ENCODE measurements around the gene ECPAS. TPM values are rescaled to one million over a fixed set of nuclear protein-coding genes. Genes with fewer than 3 reads are reported as not detected.
"Not testable (repeated sequence)": the region's sequence is repeated elsewhere in the genome, so short reads cannot be mapped to it uniquely, and the experiment has no call there.

Gene ECPAS
- total and polyA plus RNA-seq, 2 experiments from 2014 or later: 32.9 to 51.1 TPM

GRCh38 chr9:111450124-111450523 is 34.1 kb downstream of the ECPAS start:
- Histone ChIP-seq H3K79me2 (ENCODE audit: insufficient read depth) (peaks cover 95% of the 10 kb centered on the region), H3F3A (ENCODE audit: insufficient read depth) (no peaks in the 10 kb centered on the region), H3K4me1 (ENCODE audit: insufficient read depth) (no peaks in the 10 kb centered on the region), H3K27me3 (replicated peaks; ENCODE audit: insufficient read depth) (no peaks in the 10 kb centered on the region), H3K4me2 (ENCODE audit: unreplicated experiment) (no peak overlapping the region), H3K27ac (no peak overlapping the region), H3K36me3 (ENCODE audit: low read depth) (peaks cover 20% of the 10 kb centered on the region; the same call in 1 of the 2 replicates), H3K9ac (no peak overlapping the region), H2AFZ (no peak overlapping the region), H3K9me3 (ENCODE audit: low read depth) (no peaks in the 10 kb centered on the region), H3K9me2 (ENCODE audit: insufficient read depth) (0 out of 2 replicates have a peak, but pooled peaks cover 2% of the 10 kb centered on the region), H3K4me3 (no peak overlapping the region), H4K20me1 (ENCODE audit: insufficient read depth) (peaks cover 7% of the 10 kb centered on the region; the same call in 1 of the 2 replicates)
- TF ChIP-seq EZH2 (IDR thresholded peaks at IDR 0.05; ENCODE audit: insufficient read depth, poor library complexity, severe bottlenecking) (no peak), EZH2phosphoT487 (IDR thresholded peaks at IDR 0.05; ENCODE audit: insufficient read depth, low read depth) (no peak)
- in situ Hi-C loops (cut with MboI): no loop called here
- 27 to 35% methylated on average over 2 of the region's 2 CpGs for WGBS, 2 experiments (ENCODE audit: low coverage in 1 of 2, low lambda C conversion rate in 2 of 2, missing lambda C conversion rate in 2 of 2)
- DNase-seq: no peak

- in situ Hi-C loops (cut with MboI): no loop called here
- Histone ChIP-seq H3K9me2 (ENCODE audit: insufficient read depth) (0 out of 2 replicates have a peak, but pooled peaks cover 2% of the 10 kb centered on the region), H3K4me3 (no peak overlapping the region), H3K4me2 (ENCODE audit: unreplicated experiment) (no peak overlapping the region), H3K9ac (no peak overlapping the region), H3K9me3 (ENCODE audit: low read depth) (no peaks in the 10 kb centered on the region), H3K36me3 (ENCODE audit: low read depth) (peaks cover 20% of the 10 kb centered on the region; the same call in 1 of the 2 replicates), H2AFZ (no peak overlapping the region), H3K27ac (no peak overlapping the region), H3K79me2 (ENCODE audit: insufficient read depth) (peaks cover 92% of the 10 kb centered on the region), H4K20me1 (ENCODE audit: insufficient read depth) (peaks cover 7% of the 10 kb centered on the region; the same call in 1 of the 2 replicates), H3K27me3 (replicated peaks; ENCODE audit: insufficient read depth) (no peaks in the 10 kb centered on the region), H3K4me1 (ENCODE audit: insufficient read depth) (no peaks in the 10 kb centered on the region), H3F3A (ENCODE audit: insufficient read depth) (no peaks in the 10 kb centered on the region)
- TF ChIP-seq EZH2 (IDR thresholded peaks at IDR 0.05; ENCODE audit: insufficient read depth, poor library complexity, severe bottlenecking) (no peak), EZH2phosphoT487 (IDR thresholded peaks at IDR 0.05; ENCODE audit: insufficient read depth, low read depth) (no peak)
- DNase-seq: no peak
- WGBS, 2 experiments (ENCODE audit: low coverage in 1 of 2, low lambda C conversion rate in 2 of 2, missing lambda C conversion rate in 2 of 2): 100% methylated on average over 1 of the region's 1 CpG
These were observed 34.5 kb downstream of the ECPAS start for GRCh38 chr9:111449705-111450104.

DNA sequence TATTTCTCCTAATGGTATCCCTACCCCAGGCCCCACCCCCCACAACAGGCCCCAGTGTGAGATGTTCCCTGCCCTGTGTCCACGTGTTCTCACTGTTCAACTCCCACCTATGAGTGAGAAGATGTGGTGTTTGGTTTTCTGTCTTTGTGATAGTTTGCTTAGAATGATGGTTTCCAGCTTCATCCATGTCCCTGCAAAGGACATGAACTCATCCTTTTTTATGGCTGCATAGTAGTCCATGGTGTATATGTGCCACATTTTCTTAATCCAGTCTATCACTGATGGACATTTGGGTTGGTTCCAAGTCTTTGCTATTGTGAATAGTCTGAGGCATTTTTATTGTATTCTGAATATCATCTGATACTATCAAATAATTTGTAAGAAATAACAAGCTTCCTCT is 38.4 kb downstream of the ECPAS start:
- H3K9ac ChIP-seq; DNase-seq; H2AFZ ChIP-seq; H3F3A ChIP-seq (ENCODE audit: insufficient read depth); H3K4me2 ChIP-seq (ENCODE audit: unreplicated experiment); H3K9me2 ChIP-seq (ENCODE audit: insufficient read depth); in situ Hi-C loops (cut with MboI); H3K4me1 ChIP-seq (ENCODE audit: insufficient read depth); H3K9me3 ChIP-seq (ENCODE audit: low read depth); H3K27ac ChIP-seq; H3K27me3 ChIP-seq (replicated peaks; ENCODE audit: insufficient read depth); H3K4me3 ChIP-seq; H4K20me1 ChIP-seq (ENCODE audit: insufficient read depth): not testable (repeated sequence)
- Histone ChIP-seq H3K79me2 (ENCODE audit: insufficient read depth) (peaks cover 75% of the 10 kb centered on the region), H3K36me3 (ENCODE audit: low read depth) (peaks cover 45% of the 10 kb centered on the region)
- whole genome bisulfite sequencing, 2 experiments (ENCODE audit: low coverage in 1 of 2, low lambda C conversion rate in 2 of 2, missing lambda C conversion rate in 2 of 2): 90 to 100% methylated on average over 1 of the region's 1 CpG

DNA sequence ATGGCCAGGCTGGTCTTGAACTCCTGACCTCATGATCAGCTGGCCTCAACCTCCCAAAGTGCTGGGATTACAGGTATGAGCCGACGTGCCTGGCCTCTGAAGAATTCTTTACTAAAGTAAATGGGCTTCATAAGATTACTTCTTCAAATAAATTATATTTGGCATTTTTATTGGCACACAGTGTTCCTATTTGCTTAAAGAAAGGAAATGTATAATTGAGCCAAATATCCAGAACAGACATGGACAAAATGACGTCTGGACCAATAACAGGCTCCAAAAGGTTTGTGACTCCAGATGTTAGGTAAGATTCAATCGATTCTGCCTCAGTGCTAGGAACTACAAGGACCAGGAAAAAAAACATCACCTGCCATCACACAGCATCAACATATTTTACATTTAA is 40.7 kb downstream of the ECPAS start:
- H3K36me3 ChIP-seq (ENCODE audit: low read depth): peaks cover 50% of the 10 kb centered on the region
- H3K4me2 ChIP-seq (ENCODE audit: unreplicated experiment): no peak overlapping the region
- no peak overlapping the region for H3K4me3 ChIP-seq
- no peaks in the 10 kb centered on the region for H3K9me2 ChIP-seq (ENCODE audit: insufficient read depth)
- no peak for TF ChIP-seq EZH2 (IDR thresholded peaks at IDR 0.05; ENCODE audit: insufficient read depth, poor library complexity, severe bottlenecking)
- TF ChIP-seq EZH2phosphoT487 (IDR thresholded peaks at IDR 0.05; ENCODE audit: insufficient read depth, low read depth): no peak
- no peak overlapping the region for H3K27ac ChIP-seq
- H2AFZ ChIP-seq: no peak overlapping the region
- H3K79me2 ChIP-seq (ENCODE audit: insufficient read depth): peaks cover 53% of the 10 kb centered on the region
- 0 out of 2 replicates have a peak, but pooled peaks cover 10% of the 10 kb centered on the region for H3F3A ChIP-seq (ENCODE audit: insufficient read depth)
- no peaks in the 10 kb centered on the region for H3K9me3 ChIP-seq (ENCODE audit: low read depth)
- no peaks in the 10 kb centered on the region for H3K27me3 ChIP-seq (replicated peaks; ENCODE audit: insufficient read depth)
- DNase-seq: no peak
- H4K20me1 ChIP-seq (ENCODE audit: insufficient read depth): peaks cover 1% of the 10 kb centered on the region; the same call in 1 of the 2 replicates
- in situ Hi-C loops (cut with MboI): no loop called here
- 79 to 86% methylated on average over 4 of the region's 4 CpGs for WGBS, 2 experiments (ENCODE audit: low coverage in 1 of 2, low lambda C conversion rate in 2 of 2, missing lambda C conversion rate in 2 of 2)
- H3K9ac ChIP-seq: no peak overlapping the region
- H3K4me1 ChIP-seq (ENCODE audit: insufficient read depth): no peaks in the 10 kb centered on the region
